Raji (cell line): ENCODE data around the gene OSM.

ENCODE experiments used
- POLR2A ChIP-seq: IDR thresholded peaks from 2 replicates; pipeline ENCODE4 v1.6.1; 2011; ENCODE audit warnings: low read depth, low read length, control low read depth; ENCODE audit not compliant: insufficient read depth

Gene OSM

DNA sequence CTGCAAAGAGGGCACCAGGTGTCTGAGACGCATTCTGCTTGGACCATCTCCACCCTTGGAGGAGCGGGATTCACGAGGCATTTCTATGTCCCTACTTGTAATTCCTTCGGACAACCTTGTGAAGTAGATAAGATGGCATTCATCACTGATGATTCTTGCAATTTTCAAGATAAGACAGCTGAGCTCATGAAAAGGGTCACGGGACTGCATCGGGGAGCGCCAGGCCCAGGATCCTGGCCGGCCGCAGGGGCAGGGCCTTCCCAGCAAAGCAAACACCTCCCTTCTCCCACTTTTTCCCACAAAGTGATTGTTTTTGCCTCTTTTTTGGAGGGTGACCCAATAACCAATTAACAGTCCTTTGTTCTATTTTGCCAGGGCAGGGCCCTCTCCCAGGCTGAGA is 28.5 kb downstream of the OSM start:
- no peak for TF ChIP-seq POLR2A

DNA sequence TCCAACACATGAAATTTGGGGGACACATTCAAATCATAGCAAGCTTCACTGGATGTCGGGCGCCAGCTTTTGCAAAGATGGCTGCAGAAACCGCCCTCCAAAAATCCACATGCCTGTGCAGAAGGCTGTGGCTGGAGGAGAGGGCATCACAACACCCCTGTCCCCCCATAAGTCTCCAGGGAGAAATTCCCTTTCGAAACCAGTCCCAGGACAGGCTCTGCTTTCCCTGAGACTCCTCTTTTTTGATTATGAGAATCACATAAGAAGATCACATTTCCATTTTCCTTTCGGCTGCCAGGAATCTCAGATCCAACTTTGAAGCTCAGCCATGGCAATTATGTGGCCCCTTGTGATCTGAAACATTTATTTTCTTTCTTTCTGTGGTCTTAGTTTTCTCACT is 29.8 kb downstream of the OSM start:
- TF ChIP-seq POLR2A = no peak

DNA sequence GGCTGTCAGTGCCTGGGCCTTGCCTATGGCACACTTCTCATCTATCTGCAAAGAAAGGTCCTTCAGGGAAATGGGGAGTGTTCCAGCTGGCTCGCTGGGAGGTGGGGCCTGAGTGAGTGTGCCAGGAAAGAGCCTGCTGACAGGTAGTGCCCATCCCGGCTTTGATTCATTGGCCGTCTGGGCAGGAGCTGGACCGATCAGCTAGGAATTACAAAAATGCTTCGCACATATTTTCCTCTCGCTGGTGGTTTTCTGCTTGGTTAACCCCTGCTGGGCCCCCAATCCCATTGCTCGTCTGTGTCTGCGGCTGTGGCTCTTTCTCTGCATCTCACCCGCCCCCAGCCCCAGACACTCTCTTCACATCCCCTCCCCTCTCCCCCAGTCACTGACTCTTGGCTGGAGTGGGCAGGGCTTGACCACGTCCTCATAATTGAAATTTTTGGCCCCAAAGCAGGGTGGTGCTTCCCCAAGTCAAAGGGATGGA is 30.9 kb downstream of the OSM start:
- TF ChIP-seq POLR2A = no peak

DNA sequence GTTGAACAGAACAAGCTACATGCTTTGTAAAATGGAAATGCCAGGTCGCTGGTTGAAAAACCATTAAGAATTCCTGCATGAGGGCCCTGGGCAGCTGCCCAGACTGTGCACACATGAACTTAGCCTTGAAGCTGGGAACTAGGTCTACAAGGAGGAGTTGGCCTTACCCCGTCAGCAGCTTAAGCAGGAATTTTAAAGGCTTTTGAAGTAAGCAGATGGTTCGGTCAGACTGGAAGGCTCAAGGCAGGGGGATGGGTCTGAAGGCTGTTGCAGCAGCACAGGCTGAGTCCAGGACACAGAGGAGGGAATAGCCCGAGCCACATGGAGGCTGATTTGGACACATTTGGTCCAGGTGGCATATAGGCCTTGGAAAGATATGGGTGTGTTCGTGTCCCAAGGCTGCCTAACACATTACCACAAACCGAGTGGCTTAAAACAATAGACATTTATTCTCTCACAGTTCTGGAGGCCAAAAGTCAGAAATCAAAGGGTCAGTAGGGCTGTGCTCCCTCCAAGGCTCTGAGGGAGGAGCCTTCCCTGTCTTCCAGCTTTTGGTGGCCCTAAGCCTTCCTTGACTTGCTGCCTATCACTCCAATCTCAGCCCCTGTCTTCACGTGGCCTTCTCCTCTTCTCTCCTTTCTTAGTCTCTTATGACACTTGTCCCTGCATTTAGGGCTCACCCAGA is 31.7 kb downstream of the OSM start:
- TF ChIP-seq POLR2A = no peak

DNA sequence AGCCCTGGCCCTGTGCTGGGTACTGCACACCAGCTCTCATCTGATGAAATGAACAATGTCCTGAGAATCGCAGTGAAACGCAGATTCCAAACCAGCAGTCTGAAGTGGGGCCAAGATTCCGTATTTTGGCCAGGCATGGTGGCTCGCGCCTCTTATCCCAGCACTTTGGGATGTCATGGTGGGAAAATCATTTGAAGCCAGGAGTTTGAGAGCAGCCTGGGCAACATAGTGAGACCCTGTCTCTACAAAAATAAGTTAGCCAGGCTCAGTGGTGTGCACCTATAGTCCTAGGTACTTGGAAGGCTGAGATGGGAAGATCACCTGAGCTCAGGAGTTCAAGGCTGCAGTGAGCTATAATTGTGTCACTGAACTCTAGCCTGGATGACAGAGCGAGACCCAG is 33.1 kb downstream of the OSM start:
- no peak for TF ChIP-seq POLR2A

DNA sequence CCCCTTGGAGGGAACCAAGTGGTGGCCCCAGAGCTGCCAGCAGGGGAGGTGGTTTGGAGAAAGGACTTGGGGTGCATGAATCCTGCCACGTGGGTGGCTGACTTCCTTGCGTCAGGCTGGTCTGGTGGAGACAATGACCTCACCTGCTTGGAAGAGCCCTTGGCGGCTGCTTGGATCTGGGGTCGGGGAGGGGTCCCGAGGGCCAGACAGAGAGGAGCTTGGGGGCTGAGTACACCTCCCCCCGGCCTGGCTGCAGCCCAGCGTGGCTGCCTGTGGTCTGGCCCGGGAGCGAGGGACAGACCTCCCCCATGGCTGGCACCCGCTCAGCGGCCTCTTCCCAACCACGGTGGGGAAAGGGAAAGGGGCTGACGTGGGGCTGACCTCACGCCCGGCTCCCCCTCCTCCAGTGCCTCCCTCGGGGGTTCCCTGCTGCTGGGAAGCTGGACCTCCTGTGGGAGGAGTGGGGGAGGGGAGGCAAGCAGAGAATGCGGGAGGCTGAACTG is 33.9 kb downstream of the OSM start:
- TF ChIP-seq POLR2A = no peak

DNA sequence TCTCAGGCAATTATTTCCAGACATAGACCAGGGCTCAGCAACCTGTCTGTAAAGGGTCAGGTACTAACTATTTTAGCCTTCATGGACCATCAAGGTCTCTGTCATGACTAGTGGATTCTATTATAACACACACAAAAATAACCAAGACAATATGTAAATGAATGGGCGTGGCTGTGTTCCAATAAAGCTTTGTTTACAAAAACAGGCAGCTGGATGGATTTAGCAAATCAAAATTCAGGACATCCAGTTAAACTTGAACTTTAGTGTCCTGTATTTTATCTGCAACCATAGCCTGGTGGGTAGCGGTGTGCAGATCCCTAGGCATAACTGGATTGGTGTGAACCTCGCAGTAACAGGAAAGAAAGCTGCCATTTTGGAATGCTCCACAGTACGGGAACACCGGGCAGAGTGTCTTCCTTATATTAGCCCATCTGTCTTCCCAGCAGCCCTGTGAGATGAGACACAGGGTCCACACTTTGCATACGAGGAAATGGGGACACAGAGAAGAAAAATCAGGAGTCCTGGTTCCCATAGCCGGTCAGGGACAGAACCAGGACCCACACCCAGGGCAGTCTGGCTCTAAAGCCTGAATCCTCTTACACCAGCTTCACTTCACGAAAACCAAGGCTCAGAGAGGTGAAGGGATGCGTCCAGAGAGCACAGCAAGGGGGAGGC is 35.7 kb downstream of the OSM start:
- TF ChIP-seq POLR2A = no peak

DNA sequence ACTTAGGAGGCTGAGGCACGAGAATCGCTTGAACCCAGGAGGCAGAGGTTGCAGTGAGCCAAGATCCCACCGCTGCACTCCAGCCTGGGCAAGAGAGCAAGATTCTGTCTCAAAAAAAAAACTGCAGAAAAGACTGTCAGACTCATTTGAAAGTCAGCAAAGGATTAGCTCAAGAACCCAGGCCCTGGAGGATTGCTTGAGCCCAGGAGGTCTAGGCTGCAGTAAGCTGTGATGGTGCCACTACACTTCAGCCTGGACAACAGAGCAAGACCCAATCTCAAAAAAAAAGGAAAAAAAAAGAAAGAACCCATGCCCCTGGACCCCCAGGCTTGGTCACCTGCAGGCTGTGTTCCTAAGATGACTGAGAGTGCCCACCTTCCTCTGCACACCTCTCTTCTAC is 36.3 kb downstream of the OSM start:
- TF ChIP-seq POLR2A = no peak

DNA sequence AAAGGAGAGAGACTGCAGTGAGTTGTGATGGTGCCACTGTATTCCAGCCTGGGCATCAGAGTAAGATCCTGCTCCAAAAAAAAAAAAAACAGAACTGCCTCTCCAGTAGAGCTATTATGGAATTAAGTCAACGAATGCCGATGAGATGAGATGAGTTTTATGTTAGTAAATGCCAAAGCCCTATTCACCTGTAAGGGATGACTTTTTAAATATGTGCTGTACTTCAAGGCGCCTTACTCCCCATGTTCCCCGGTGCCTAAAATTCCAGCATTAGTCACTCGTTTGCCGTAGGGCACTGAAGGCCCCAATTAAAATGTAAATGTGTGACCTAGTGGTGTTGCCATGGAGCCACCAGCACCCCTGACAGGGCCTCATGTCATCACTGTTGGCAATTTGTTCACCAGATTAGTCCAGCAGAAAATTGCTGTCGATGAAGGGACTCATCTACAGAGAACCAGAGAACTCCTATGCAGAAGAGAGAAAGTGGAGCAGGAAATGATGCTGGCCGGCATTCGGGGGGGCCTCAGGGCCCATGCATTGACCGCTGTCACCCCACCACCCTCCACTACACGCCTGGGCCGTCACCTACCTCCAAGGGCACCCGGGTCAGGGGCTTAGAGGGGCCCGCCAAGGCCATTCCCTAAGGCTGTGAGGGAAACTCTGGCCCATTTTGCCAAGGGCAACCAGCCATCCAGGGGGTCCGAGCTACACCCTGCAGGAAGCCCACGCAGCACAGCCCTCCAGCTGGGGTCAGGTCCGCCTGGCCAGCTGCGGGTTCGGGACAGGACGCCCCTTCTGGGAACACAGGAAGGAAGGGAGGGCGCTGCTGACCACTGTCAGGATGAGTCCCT is 37.9 kb downstream of the OSM start:
- TF ChIP-seq POLR2A = no peak

DNA sequence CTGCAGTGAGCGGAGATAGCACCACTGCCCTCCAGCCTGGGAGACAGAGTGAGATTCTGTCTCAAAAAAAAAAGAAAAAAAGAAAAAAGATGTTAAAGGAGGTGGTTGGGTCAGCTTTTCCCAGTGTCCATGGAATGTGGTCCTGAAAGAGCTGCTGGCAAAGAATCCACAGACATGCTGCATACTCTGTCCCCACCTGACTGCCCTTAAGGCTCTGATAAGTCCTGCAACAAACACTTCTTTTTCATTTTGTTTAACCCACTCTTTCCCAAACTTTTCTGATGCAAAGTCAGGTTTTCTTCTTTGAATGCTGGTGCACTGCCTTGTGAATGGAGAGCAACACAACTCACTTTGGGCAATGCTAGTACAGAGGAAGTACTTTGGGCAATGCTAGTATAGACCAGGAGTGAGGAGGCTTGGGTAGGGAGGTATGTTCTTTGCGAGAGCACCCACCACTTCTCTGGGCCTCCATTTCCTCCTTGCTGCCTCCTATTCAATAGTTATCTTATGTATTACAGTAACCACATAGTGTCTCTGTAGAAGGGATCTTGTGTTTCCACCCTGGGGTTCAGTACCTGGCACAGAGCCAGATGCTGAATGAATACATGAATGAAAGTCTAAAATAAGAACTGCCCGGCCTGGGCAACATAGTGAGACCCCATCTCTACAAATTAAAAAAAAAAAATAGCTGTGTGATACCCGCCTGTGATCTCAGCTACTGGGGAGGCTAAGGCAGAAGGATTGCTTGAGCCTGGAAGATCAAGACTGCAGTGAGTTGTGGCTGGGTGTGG is 39.0 kb downstream of the OSM start:
- TF ChIP-seq POLR2A = no peak

DNA sequence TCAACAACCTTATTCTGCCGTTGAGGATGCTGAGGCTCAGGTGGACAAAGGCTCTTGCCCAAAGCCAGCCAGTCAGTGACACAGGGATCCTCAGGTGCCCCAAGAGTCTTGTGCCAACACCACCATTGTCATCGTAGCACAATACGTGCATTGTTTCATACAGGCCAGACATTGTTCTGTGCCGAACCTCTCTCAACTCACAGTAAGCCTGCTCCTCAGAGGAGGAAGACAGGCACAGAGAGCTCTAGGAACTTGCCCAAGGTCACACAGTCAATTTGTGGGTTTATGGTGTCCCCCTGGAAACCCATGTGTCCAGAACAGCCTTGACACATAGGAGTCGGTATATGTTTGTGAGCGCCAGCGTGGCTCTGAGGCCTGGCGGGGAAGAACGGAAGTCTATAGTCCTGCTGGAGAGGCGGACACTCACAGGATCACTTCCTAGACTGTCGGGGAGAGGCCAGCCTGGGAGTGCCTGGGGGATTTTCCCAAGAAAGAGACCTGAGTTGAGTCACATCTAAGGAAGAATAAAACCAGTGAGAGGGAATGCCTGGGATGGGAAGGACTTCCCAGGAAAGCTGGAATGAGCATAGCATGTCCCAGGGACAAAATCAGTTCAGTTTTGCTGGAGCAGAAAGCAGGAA is 40.3 kb downstream of the OSM start:
- no peak for TF ChIP-seq POLR2A

DNA sequence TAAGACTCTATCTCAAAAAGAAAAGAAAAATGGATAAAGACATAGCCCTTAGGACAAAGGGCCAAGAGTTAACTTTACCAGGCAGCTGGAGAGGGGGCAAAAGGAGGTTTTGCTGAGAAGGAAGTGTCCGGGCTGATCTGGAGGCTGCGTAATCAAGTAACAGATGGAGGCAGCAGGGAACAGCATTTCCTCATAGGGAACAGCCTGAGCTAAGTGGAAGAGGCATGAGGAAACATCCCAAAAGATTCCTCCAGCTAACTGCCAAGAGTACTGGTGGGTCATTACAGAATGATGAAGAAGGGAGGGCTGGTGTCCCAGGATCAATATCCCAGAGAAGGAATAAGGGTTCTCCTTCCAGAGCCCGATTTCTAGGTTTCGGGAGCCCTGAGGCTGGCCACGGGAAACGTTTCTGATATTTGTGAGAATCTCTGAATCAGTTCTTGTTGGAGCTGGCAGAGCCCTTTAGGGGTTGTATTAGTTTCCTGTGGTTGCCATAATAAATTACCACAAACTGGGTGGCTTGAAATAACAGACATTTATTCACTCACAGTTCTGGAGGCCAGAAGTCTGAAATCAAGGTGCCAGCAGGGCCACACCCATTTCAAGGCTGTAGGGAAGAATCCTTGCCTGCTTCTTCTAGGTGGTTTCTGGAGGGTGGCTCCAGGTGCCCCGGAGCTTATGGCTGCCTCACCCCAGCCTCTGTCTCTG is 41.3 kb downstream of the OSM start:
- TF ChIP-seq POLR2A = no peak

DNA sequence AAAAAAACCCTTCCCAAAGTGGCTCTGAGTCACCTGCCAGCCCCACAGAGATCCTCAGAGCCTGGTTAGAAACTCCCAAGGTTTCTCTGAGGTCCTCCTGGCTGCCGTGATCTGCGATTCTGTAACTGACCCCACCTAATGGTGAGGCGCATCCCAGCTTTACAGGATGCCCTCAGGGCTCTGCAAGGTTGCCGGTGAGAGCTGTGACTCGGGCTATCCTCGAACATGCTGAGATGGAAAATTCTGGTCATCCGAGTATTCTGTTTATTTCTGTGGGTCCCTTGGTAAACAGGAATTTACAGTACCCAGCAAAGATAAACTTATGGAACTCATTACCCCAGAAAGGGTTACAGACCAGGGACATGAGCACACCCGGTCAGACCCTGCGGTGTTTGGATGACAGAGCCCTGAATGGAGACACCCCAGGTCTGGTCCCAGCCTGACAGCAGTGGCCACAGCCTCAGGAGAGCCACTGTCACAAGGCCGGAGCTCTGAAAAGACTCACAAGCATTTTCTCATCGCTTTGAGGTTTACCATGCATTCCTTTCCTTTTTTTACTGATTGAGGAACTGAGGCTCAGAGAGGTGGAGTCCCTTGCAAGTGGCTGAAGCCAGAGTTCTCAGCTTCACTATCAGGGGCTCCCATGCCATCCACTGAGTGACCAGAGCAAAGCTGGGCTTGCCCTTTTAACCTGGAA is 42.3 kb downstream of the OSM start:
- no peak for TF ChIP-seq POLR2A

DNA sequence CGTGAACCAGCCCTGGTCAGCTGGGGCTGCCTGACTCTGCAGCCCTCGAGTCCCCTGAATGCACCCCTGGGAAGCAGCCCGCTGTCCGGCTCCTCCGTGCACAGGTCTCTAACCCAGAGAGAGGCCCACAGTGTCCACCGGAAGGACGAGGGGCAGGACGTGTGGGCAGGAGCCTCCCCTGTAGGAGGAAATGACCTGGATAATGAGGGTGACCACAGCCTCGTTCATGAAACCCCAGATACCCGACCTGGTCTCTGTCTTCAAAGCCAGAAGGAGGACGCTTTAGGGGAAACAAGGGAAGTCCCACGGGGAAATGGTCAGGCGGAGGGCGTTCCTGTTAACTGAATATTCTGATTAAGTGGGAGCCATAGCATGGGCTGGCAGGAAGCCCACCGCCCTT is 43.3 kb downstream of the OSM start:
- TF ChIP-seq POLR2A = no peak

DNA sequence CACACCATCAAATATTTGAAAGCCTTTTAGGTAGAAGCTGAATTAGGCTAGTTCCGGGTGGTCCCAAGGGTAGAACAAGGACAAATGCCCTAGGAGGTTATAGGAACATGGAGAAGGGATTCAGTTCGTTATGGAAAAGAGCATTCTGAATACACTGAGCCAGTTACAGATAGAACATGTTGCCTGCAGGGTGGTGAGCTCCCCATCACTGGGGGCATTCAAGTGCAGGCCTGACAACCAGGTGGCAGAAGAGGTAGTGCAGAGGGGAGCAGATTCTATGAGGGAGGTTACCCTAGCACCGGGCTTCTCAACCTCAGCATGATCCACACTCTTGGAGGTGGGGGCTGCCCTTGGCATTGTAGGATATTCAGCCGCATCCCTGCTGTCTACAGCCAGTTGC is 44.3 kb downstream of the OSM start:
- TF ChIP-seq POLR2A = no peak
